ENCODE results near the gene RFC2.
"Not testable (repeated sequence)": the region's sequence is repeated elsewhere in the genome, so short reads cannot be mapped to it uniquely, and the experiment has no call there.

RFC2 gene

GRCh38 chr7:74219416-74219815 lies 34.8 kb downstream of the RFC2 start:
- H3K27ac ChIP-seq, result no peak overlapping the region
- no peak for TF ChIP-seq CTCF (conservative IDR thresholded peaks at IDR 0.05)

GRCh38 chr7:74218343-74218698 lies 35.9 kb downstream of the RFC2 start:
- TF ChIP-seq CTCF (conservative IDR thresholded peaks at IDR 0.05), result no peak
- H3K27ac ChIP-seq, result no peak overlapping the region

- H3K27ac ChIP-seq, result no peak overlapping the region
- TF ChIP-seq CTCF (conservative IDR thresholded peaks at IDR 0.05), result no peak
These were observed 36.5 kb downstream of the RFC2 start for GRCh38 chr7:74217455-74218342.

- H3K27ac ChIP-seq, result no peak overlapping the region
- no peak for TF ChIP-seq CTCF (conservative IDR thresholded peaks at IDR 0.05)
These were observed 37.8 kb downstream of the RFC2 start for GRCh38 chr7:74216361-74216761.

- no peak overlapping the region for H3K27ac ChIP-seq
- TF ChIP-seq CTCF (conservative IDR thresholded peaks at IDR 0.05), result no peak
These were observed 38.3 kb downstream of the RFC2 start for GRCh38 chr7:74215921-74216320.

- no peak overlapping the region for H3K27ac ChIP-seq
- no peak for TF ChIP-seq CTCF (conservative IDR thresholded peaks at IDR 0.05)
These were observed 39.2 kb downstream of the RFC2 start for GRCh38 chr7:74214816-74215630.

- no peak for TF ChIP-seq CTCF (conservative IDR thresholded peaks at IDR 0.05)
- no peak overlapping the region for H3K27ac ChIP-seq
These were observed 41.5 kb downstream of the RFC2 start for GRCh38 chr7:74212661-74213060.

- not testable (repeated sequence) for H3K27ac ChIP-seq
These were observed 46.0 kb downstream of the RFC2 start for GRCh38 chr7:74208241-74208640.
